SK-N-SH (cell line): ENCODE results near the gene RIPK4. TPM values are rescaled to one million over a fixed set of nuclear protein-coding genes. Genes with fewer than 3 reads are reported as not detected.

Experiments
- CTCF ChIA-PET: fragments of 300-600, 350-600 bp; formaldehyde crosslinking; extraction: SDS; loops from one replicate; lab custom pipeline; 2021; lab: Yijun Ruan, JAX
- POLR2A ChIA-PET: fragments of 350-600 bp; sonication (Branson Sonifier 250); formaldehyde crosslinking; extraction: SDS; loops from one replicate; lab custom pipeline; 2020; ENCODE audit warnings: antibody characterized with exemption, inconsistent platforms; lab: Yijun Ruan, JAX
- DNase-seq: peaks from one replicate; pipeline ENCODE4 v3.0.0; 2012
- H2AFZ ChIP-seq: fragments of 200-600 bp; sonication (generic); 2 replicates; pipeline ENCODE4 v1.8.1; 2016; ENCODE audit warnings: antibody characterized with exemption, mild to moderate bottlenecking, low read depth
- H3F3A ChIP-seq: fragments of 200-600 bp; sonication (generic); replicated peaks from 2 replicates; pipeline ENCODE3; 2016; ENCODE audit warnings: antibody characterized with exemption, mild to moderate bottlenecking; ENCODE audit not compliant: insufficient read depth
- H3K27ac ChIP-seq, 2 experiments: fragments of 200-500 bp in 1 of 2; fragments of 200-600 bp in 1 of 2; sonication (Bioruptor generic) in 1 of 2; sonication (generic), shearing (Covaris generic) in 1 of 2; 2 replicates each; pipeline versions ENCODE4 v1.5.1 to v1.6.1; 2014 to 2016; ENCODE audit warnings: low read depth in 2 of 2, inconsistent platforms in 1 of 2, low read length in 1 of 2, mild to moderate bottlenecking in 1 of 2, mixed read lengths in 1 of 2
- H3K27me3 ChIP-seq: fragments of 200-600 bp; sonication (generic), shearing (Covaris generic); 2 replicates; pipeline ENCODE4 v1.6.1; 2016; ENCODE audit warnings: mixed run types; ENCODE audit not compliant: insufficient read depth
- H3K36me3 ChIP-seq, 2 experiments: fragments of 200-500 bp in 1 of 2; fragments of 200-600 bp in 1 of 2; sonication (Bioruptor generic) in 1 of 2; sonication (generic) in 1 of 2; replicated peaks in 1 of 2; 2 replicates each; pipeline versions ENCODE3 to v1.5.1; 2014 to 2016; ENCODE audit warnings: low read length in 1 of 2, mild to moderate bottlenecking in 1 of 2; ENCODE audit not compliant: insufficient read depth in 2 of 2, control insufficient read depth in 1 of 2
- H3K4me1 ChIP-seq, 2 experiments: fragments of 200-500 bp in 1 of 2; fragments of 200-600 bp in 1 of 2; sonication (Bioruptor generic) in 1 of 2; sonication (generic), shearing (Covaris generic) in 1 of 2; 2 replicates each; pipeline versions ENCODE4 v1.5.1 to v1.6.1; 2014 to 2016; ENCODE audit warnings: low read depth in 1 of 2, low read length in 1 of 2, mixed run types in 1 of 2; ENCODE audit not compliant: insufficient read depth in 2 of 2, control insufficient read depth in 1 of 2
- H3K4me2 ChIP-seq: fragments of 200-600 bp; sonication (generic), shearing (Covaris generic); 2 replicates; pipeline ENCODE4 v1.6.1; 2017; ENCODE audit warnings: mixed run types
- H3K4me3 ChIP-seq, 2 experiments: fragments of 200-500 bp in 1 of 2; fragments of 200-600 bp in 1 of 2; sonication (Bioruptor generic) in 1 of 2; sonication (generic), shearing (Covaris generic) in 1 of 2; 2 replicates each; pipeline versions ENCODE4 v1.5.1 to v1.8.1; 2014 to 2016; ENCODE audit warnings: low read depth in 2 of 2, inconsistent platforms in 1 of 2, low read length in 1 of 2, mild to moderate bottlenecking in 1 of 2, mixed read lengths in 1 of 2, moderate library complexity in 1 of 2
- H3K79me2 ChIP-seq: fragments of 200-600 bp; sonication (generic); 2 replicates; pipeline ENCODE4 v1.8.1; 2017; ENCODE audit warnings: mild to moderate bottlenecking; ENCODE audit not compliant: insufficient read depth
- H3K9ac ChIP-seq: fragments of 200-600 bp; sonication (generic); 2 replicates; pipeline ENCODE4 v1.6.1; 2017; ENCODE audit warnings: mixed run types
- H3K9me2 ChIP-seq: fragments of 200-600 bp; sonication (generic); 2 replicates; pipeline ENCODE4 v1.6.1; 2017; ENCODE audit warnings: mixed run types
- H3K9me3 ChIP-seq: fragments of 200-600 bp; sonication (generic); 2 replicates; pipeline ENCODE4 v1.6.1; 2017; ENCODE audit warnings: mixed run types, mild to moderate bottlenecking, moderate library complexity
- H4K20me1 ChIP-seq: fragments of 200-600 bp; sonication (generic); 2 replicates; pipeline ENCODE4 v1.6.1; 2017; ENCODE audit warnings: mild to moderate bottlenecking, mixed run types; ENCODE audit not compliant: insufficient read depth
- CHD2 ChIP-seq: fragments of 150-350 bp; IDR thresholded peaks from 2 replicates; pipeline ENCODE4 v1.6.1; 2018; ENCODE audit warnings: low read length; ENCODE audit not compliant: partially characterized antibody
- ELF1 ChIP-seq: IDR thresholded peaks from 2 replicates; pipeline ENCODE4 v1.4.0; 2012
- EP300 ChIP-seq, 2 experiments: IDR thresholded peaks; 2 replicates each; pipeline versions ENCODE4 v1.4.0 to v1.6.1; 2012; ENCODE audit warnings: borderline replicate concordance in 1 of 2, low read depth in 1 of 2, low read length in 1 of 2
- GABPA ChIP-seq: IDR thresholded peaks from 2 replicates; pipeline ENCODE4 v1.4.0; 2012; ENCODE audit warnings: low read depth, mild to moderate bottlenecking
- GATA2 ChIP-seq: sonication (generic); formaldehyde crosslinking; IDR thresholded peaks from 2 replicates; pipeline ENCODE4 v1.5.0; 2020; ENCODE audit warnings: mild to moderate bottlenecking, missing genetic modification reagents
- IRF3 ChIP-seq: fragments of 150-350 bp; IDR thresholded peaks from 2 replicates; pipeline ENCODE4 v1.6.1; 2016; ENCODE audit warnings: mild to moderate bottlenecking, low read depth, low read length
- JUND ChIP-seq: IDR thresholded peaks from 2 replicates; pipeline ENCODE4 v1.4.0; 2012
- MEF2A ChIP-seq: IDR thresholded peaks from 2 replicates; pipeline ENCODE4 v1.4.0; 2012; ENCODE audit warnings: low read depth, borderline replicate concordance
- NFIC ChIP-seq: IDR thresholded peaks from 2 replicates; pipeline ENCODE4 v1.4.0; 2012; ENCODE audit warnings: borderline replicate concordance
- PBX3 ChIP-seq: IDR thresholded peaks from 2 replicates; pipeline ENCODE4; 2012
- POLR2AphosphoS5 ChIP-seq: IDR thresholded peaks from 2 replicates; pipeline ENCODE4 v1.6.1; 2012; ENCODE audit warnings: low read depth, low read length
- RAD21 ChIP-seq: IDR thresholded peaks from 2 replicates; pipeline ENCODE4 v1.6.1; 2012; ENCODE audit warnings: mild to moderate bottlenecking, low read length
- RCOR1 ChIP-seq: fragments of 150-350 bp; IDR thresholded peaks from 2 replicates; pipeline ENCODE4 v1.6.1; 2017; ENCODE audit warnings: antibody characterized with exemption, low read length
- RFX5 ChIP-seq: IDR thresholded peaks from 2 replicates; pipeline ENCODE4 v1.6.1; 2012; ENCODE audit warnings: mild to moderate bottlenecking, improper control_type of control experiment, low read length
- RXRA ChIP-seq: IDR thresholded peaks from 2 replicates; pipeline ENCODE4 v1.4.0; 2012; ENCODE audit warnings: low read depth, mild to moderate bottlenecking, borderline replicate concordance
- SIN3A ChIP-seq: IDR thresholded peaks from 2 replicates; pipeline ENCODE4 v1.6.1; 2012; ENCODE audit warnings: low read depth, mild to moderate bottlenecking, low read length, moderate library complexity, borderline replicate concordance
- SMC3 ChIP-seq: IDR thresholded peaks from 2 replicates; pipeline ENCODE4 v1.6.1; 2012; ENCODE audit warnings: low read depth, low read length, improper control_type of control experiment
- TAF1 ChIP-seq: IDR thresholded peaks from 2 replicates; pipeline ENCODE4 v1.6.1; 2012; ENCODE audit warnings: low read depth, mild to moderate bottlenecking, low read length, moderate library complexity, borderline replicate concordance
- USF1 ChIP-seq: IDR thresholded peaks from 2 replicates; pipeline ENCODE4 v1.4.0; 2012; ENCODE audit warnings: low read depth, borderline replicate concordance
- USF2 ChIP-seq: fragments of 150-350 bp; IDR thresholded peaks from 2 replicates; pipeline ENCODE4 v1.6.1; 2017; ENCODE audit warnings: antibody characterized with exemption, low read length, low read depth, borderline replicate concordance
- YY1 ChIP-seq: IDR thresholded peaks from 2 replicates; pipeline ENCODE4 v1.4.0; 2012; ENCODE audit warnings: low read depth, mild to moderate bottlenecking
- WGBS: methylation state at CpG from one replicate; pipeline ENCODE4 v1.1.6; 2017; ENCODE audit warnings: low lambda C conversion rate; 5-methylcytosine and 5-hydroxymethylcytosine counted together
- polyA plus RNA-seq, 3 experiments: library from polyadenylated mRNA; depleted of rRNA; stranded (reverse); fragments of >200 nt; gene quantifications; 2 replicates each; pipeline ENCODE4 v1.2.3, GENCODE V29; 2012

The RIPK4 gene
- polyA plus RNA-seq, 1 of the 3 experiments (the other 2 are of a cell fraction) = 11.0 TPM

- ChIA-PET CTCF (no interaction called here), POLR2A (no interaction called here)
- no peaks in the 10 kb centered on the region for H3K9me2 ChIP-seq
- no peaks in the 10 kb centered on the region for H3K79me2 ChIP-seq
- no peak overlapping the region for H2AFZ ChIP-seq
- WGBS = 95% methylated on average over 18 of the region's 19 CpGs
- H3K4me1 ChIP-seq = peaks cover 3 to 9% of the 10 kb centered on the region in 2 experiments; a peak in 3 of 4 replicates
- TF ChIP-seq USF2 (no peak), RFX5 (no peak), RAD21 (no peak), YY1 (no peak), PBX3 (no peak)
- no peak overlapping the region for H3K27ac ChIP-seq
- H3K36me3 ChIP-seq = no peaks in the 10 kb centered on the region
- H3K9ac ChIP-seq = no peak overlapping the region
- no peak overlapping the region for H3K4me2 ChIP-seq
- H3F3A ChIP-seq = peaks cover 3% of the 10 kb centered on the region
- DNase-seq = no peak
- H3K4me3 ChIP-seq = no peak overlapping the region
- no peaks in the 10 kb centered on the region for H4K20me1 ChIP-seq
- H3K9me3 ChIP-seq = no peaks in the 10 kb centered on the region
- no peaks in the 10 kb centered on the region for H3K27me3 ChIP-seq
Observed at GRCh38 chr21:41726058-41726558, 40.7 kb downstream of the RIPK4 start.

GRCh38 chr21:41725421-41726031 lies 41.3 kb downstream of the RIPK4 start:
- Histone ChIP-seq H3K9ac (no peak overlapping the region), H2AFZ (no peak overlapping the region), H3K9me2 (no peaks in the 10 kb centered on the region), H3K27ac (no peak overlapping the region), H3K79me2 (no peaks in the 10 kb centered on the region), H3K27me3 (no peaks in the 10 kb centered on the region), H3K9me3 (no peaks in the 10 kb centered on the region), H3F3A (peaks cover 3% of the 10 kb centered on the region), H4K20me1 (no peaks in the 10 kb centered on the region), H3K4me1 (peaks cover 3 to 9% of the 10 kb centered on the region in 2 experiments; a peak in 3 of 4 replicates), H3K4me2 (no peak overlapping the region), H3K4me3 (no peak overlapping the region), H3K36me3 (no peaks in the 10 kb centered on the region)
- ChIA-PET CTCF (no interaction called here), POLR2A (no interaction called here)
- no peak for TF ChIP-seq ELF1
- no peak for TF ChIP-seq MEF2A
- no peak for TF ChIP-seq USF1
- TF ChIP-seq RCOR1 = no peak
- TF ChIP-seq POLR2AphosphoS5 = no peak
- TF ChIP-seq GATA2 (CRISPR knock-in tag) = no peak
- TF ChIP-seq YY1 = no peak
- TF ChIP-seq SIN3A = no peak
- no peak for TF ChIP-seq RXRA
- no peak for TF ChIP-seq USF2
- no peak for TF ChIP-seq EP300 (IDR thresholded peaks at IDR 0.05; ENCODE audit: borderline replicate concordance in 1 of 2, low read depth in 1 of 2, low read length in 1 of 2)
- TF ChIP-seq GABPA = no peak
- TF ChIP-seq SMC3 = no peak
- no peak for TF ChIP-seq NFIC
- no peak for TF ChIP-seq CHD2
- no peak for TF ChIP-seq IRF3
- TF ChIP-seq TAF1 = no peak
- TF ChIP-seq JUND = no peak
- DNase-seq = no peak
- 95% methylated on average over 20 of the region's 33 CpGs for WGBS
